NCI-H748 (cell line): Measurements from ENCODE around the gene PDZD4.

ENCODE experiments used
- DNase-seq: peaks from one replicate; lab custom pipeline; 2025; ENCODE audit not compliant: unreplicated experiment; lab: John Stamatoyannopoulos, UW

Gene PDZD4

DNA sequence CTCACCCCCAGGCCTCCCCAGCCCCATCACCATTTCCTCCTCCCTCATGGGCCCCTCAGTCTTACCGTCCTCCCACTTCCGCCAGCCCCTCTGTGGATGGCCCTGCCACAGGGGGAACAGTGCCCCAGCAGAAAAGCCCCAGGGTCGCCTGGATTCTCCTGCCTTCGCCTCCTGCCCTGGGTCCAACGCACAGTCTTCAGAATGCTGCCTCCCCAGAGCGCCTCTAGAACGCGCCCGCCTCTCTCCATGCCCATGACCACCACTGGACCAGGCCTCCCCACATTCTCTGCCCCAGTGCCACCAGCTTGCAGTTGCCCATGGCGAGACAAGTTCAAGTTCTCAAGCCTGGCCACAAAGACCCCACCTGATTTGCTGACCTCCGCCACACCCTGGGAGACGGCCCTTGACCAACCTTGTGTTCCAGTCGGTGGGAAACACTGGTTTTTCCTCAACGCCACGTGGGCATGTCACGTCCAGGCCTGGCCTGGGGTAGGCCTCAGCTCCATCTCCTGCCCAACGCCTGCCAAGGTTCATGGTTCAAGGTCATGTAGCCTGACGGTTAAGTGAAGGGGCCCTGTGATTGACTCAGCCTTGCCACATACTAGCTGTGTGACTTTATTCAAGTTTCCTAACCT is 66.9 kb downstream of the PDZD4 start:
- DNase-seq = no peak

DNA sequence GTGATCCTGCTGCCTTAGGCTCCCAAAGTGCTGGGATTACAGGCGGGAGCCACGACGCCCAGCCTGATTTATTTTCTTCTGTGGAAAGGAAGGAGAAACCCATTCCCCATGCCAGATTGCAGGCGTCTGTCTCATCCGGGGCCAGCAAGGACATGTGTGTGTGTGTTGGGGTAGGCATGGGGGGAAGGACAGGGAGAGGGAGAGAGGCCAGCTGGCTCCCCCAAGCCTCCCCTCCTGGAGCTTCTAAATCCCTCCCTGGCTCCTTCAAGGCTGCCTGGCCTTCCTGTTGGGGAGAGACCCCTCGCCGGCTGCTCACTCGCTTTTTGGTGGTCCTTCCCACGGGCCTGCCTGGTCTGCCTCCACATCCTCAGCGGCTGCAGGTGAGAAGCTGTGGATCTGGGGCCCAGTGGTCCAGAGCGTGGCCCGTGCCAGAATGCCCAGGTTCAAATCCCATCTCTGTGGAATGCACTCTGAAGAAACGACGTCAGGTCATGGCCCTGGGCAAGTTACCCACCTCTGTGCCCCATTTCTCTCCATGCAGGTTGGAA is 67.6 kb downstream of the PDZD4 start:
- DNase-seq = no peak

GRCh38 chrX:153761863-153762262 is 68.5 kb downstream of the PDZD4 start:
- no peak for DNase-seq

DNA sequence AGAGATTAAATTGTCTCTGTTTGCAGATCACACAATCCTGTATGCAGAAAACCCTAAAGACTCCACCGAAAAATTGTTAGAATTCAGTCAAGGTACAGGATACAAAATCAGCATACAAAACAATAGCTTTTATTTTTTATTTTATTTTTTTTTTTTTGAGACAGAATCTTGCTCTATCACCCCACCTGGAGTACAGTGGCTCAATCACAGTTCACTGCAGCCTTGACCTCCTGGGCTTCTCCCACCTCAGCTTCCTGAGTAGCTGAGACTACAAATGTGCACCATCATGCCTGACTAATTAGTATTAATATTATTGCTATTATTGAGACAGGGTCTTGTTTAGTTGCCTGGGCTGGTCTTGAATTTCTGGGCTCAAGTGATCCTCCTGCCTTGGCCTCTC is 75.2 kb downstream of the PDZD4 start:
- DNase-seq = no peak
